Measurements from ENCODE around the gene RAD52. TPM values are rescaled to one million over a fixed set of nuclear protein-coding genes. Genes with fewer than 3 reads are reported as not detected.

RAD52 gene
- total RNA-seq, 1 donor from 2014 or later: 20.3 TPM

GRCh38 chr12:873954-874353 lies 75.5 kb downstream of the RAD52 start:
- peaks cover 6% of the 10 kb centered on the region for H3K36me3 Mint-ChIP-seq (ENCODE audit: low read depth, unreplicated experiment)

GRCh38 chr12:870378-870777 lies 79.1 kb downstream of the RAD52 start:
- Mint-ChIP-seq H3K36me3 (ENCODE audit: low read depth, unreplicated experiment) (peaks cover 16% of the 10 kb centered on the region), H3K4me3 (ENCODE audit: unreplicated experiment) (no peak overlapping the region), H3K27ac (ENCODE audit: unreplicated experiment) (no peak overlapping the region), H3K4me1 (ENCODE audit: unreplicated experiment) (no peaks in the 10 kb centered on the region), H3K9me3 (ENCODE audit: unreplicated experiment) (no peaks in the 10 kb centered on the region), H3K27me3 (ENCODE audit: unreplicated experiment) (no peaks in the 10 kb centered on the region)
- DNase-seq (ENCODE audit: low spot score): no peak
- TF ChIP-seq, protein P1, sequence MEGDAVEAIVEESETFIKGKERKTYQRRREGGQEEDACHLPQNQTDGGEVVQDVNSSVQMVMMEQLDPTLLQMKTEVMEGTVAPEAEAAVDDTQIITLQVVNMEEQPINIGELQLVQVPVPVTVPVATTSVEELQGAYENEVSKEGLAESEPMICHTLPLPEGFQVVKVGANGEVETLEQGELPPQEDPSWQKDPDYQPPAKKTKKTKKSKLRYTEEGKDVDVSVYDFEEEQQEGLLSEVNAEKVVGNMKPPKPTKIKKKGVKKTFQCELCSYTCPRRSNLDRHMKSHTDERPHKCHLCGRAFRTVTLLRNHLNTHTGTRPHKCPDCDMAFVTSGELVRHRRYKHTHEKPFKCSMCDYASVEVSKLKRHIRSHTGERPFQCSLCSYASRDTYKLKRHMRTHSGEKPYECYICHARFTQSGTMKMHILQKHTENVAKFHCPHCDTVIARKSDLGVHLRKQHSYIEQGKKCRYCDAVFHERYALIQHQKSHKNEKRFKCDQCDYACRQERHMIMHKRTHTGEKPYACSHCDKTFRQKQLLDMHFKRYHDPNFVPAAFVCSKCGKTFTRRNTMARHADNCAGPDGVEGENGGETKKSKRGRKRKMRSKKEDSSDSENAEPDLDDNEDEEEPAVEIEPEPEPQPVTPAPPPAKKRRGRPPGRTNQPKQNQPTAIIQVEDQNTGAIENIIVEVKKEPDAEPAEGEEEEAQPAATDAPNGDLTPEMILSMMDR (IDR thresholded peaks at IDR 0.05; ENCODE audit: unreplicated experiment): no peak

More at GRCh38 chr12:873954-874353, 75.5 kb downstream of the RAD52 start:
- Mint-ChIP-seq H3K4me1 (ENCODE audit: unreplicated experiment) (no peaks in the 10 kb centered on the region), H3K27ac (ENCODE audit: unreplicated experiment) (no peak overlapping the region), H3K9me3 (ENCODE audit: unreplicated experiment) (no peaks in the 10 kb centered on the region), H3K4me3 (ENCODE audit: unreplicated experiment) (no peak overlapping the region), H3K27me3 (ENCODE audit: unreplicated experiment) (no peaks in the 10 kb centered on the region)
- TF ChIP-seq, protein P1 (IDR thresholded peaks at IDR 0.05; ENCODE audit: unreplicated experiment): no peak
- DNase-seq (ENCODE audit: low spot score): no peak

GRCh38 chr12:868722-869121 lies 80.8 kb downstream of the RAD52 start:
- Mint-ChIP-seq H3K4me1 (ENCODE audit: unreplicated experiment) (no peaks in the 10 kb centered on the region), H3K27me3 (ENCODE audit: unreplicated experiment) (no peaks in the 10 kb centered on the region), H3K27ac (ENCODE audit: unreplicated experiment) (no peak overlapping the region), H3K4me3 (ENCODE audit: unreplicated experiment) (no peak overlapping the region), H3K36me3 (ENCODE audit: low read depth, unreplicated experiment) (peaks cover 23% of the 10 kb centered on the region), H3K9me3 (ENCODE audit: unreplicated experiment) (no peaks in the 10 kb centered on the region)
- no peak for DNase-seq (ENCODE audit: low spot score)
- TF ChIP-seq, protein P1 (IDR thresholded peaks at IDR 0.05; ENCODE audit: unreplicated experiment): no peak

GRCh38 chr12:867905-868304 lies 81.6 kb downstream of the RAD52 start:
- no peaks in the 10 kb centered on the region for H3K27me3 Mint-ChIP-seq (ENCODE audit: unreplicated experiment)
- no peaks in the 10 kb centered on the region for H3K4me1 Mint-ChIP-seq (ENCODE audit: unreplicated experiment)
- H3K4me3 Mint-ChIP-seq (ENCODE audit: unreplicated experiment): no peak overlapping the region
- H3K36me3 Mint-ChIP-seq (ENCODE audit: low read depth, unreplicated experiment): peaks cover 23% of the 10 kb centered on the region
- TF ChIP-seq, protein P1 (IDR thresholded peaks at IDR 0.05; ENCODE audit: unreplicated experiment): no peak
- no peak for DNase-seq (ENCODE audit: low spot score)
- H3K27ac Mint-ChIP-seq (ENCODE audit: unreplicated experiment): no peak overlapping the region
- no peaks in the 10 kb centered on the region for H3K9me3 Mint-ChIP-seq (ENCODE audit: unreplicated experiment)

DNA sequence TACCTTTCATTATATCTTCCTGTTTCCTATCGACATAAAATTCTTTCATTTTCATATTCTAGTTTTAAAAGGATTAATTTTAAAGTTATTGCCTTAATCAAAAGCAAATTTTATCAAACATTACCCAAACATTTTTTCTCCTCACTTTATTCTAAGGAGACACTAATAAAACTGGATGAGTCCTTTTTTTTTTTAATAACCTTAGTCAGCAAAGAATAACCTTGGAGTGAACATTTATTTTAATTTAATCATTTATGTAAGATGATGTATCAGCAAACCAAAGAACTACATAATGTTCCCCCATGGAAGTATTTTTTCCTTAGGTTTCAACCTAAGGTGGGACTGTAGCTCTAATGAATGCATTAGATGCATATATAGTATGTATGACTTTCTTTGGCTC lies 83.9 kb downstream of the RAD52 start:
- Mint-ChIP-seq H3K9me3 (ENCODE audit: unreplicated experiment) (no peaks in the 10 kb centered on the region), H3K4me1 (ENCODE audit: unreplicated experiment) (peaks cover 7% of the 10 kb centered on the region), H3K36me3 (ENCODE audit: low read depth, unreplicated experiment) (peaks cover 20% of the 10 kb centered on the region), H3K4me3 (ENCODE audit: unreplicated experiment) (no peak overlapping the region), H3K27ac (ENCODE audit: unreplicated experiment) (no peak overlapping the region), H3K27me3 (ENCODE audit: unreplicated experiment) (no peaks in the 10 kb centered on the region)
- TF ChIP-seq, protein P1 (IDR thresholded peaks at IDR 0.05; ENCODE audit: unreplicated experiment): no peak
- DNase-seq (ENCODE audit: low spot score): no peak

Measured in endothelial cell (in vitro differentiated cells).